ENCODE data around the gene PPP2R5B. TPM values are rescaled to one million over a fixed set of nuclear protein-coding genes. Genes with fewer than 3 reads are reported as not detected.
"Not testable (repeated sequence)": the region's sequence is repeated elsewhere in the genome, so short reads cannot be mapped to it uniquely, and the experiment has no call there.

The PPP2R5B gene
- total and polyA plus RNA-seq, 2 donors = 4.4 to 18.3 TPM

DNA sequence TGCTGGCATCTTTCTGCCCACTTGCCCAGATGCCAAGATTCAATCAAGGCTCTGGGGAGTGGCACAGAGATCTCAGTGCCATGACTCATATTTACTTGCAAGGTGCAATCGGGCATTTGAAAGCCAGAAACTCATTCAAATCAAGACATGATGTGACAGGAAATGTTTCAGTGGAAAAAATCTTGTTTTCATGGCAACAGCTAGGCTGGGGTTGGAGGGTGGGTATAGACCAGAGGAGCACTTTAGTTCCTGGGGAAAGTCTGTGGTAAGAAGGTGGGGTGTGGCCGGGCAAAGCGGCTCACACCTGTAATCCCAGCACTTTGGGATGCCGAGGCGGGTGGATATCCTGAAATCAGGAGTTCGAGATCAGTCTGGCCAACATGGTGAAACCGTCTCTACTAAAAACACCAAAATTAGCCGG, 46.3 kb downstream of the PPP2R5B start:
- peaks cover 3 to 36% of the 10 kb centered on the region in 2 donors for H3K27me3 ChIP-seq (ENCODE audit: control insufficient read depth in 2 of 2, insufficient read depth in 1 of 2, low read length in 1 of 2)
- 91% methylated on average over 8 of the region's 8 CpGs for whole genome bisulfite sequencing
- H3K9me3 ChIP-seq (ENCODE audit: control insufficient read depth in 2 of 2, insufficient read depth in 1 of 2, low read length in 1 of 2) = peaks cover 0 to 8% of the 10 kb centered on the region in 2 donors
- no peaks in the 10 kb centered on the region for H3K36me3 ChIP-seq (ENCODE audit: control insufficient read depth in 2 of 2, insufficient read depth in 2 of 2, low read length in 1 of 2)
- H3K4me3 ChIP-seq (ENCODE audit: low read length in 2 of 2) = no peak overlapping the region
- peaks cover 3 to 13% of the 10 kb centered on the region in 2 donors for H3K4me1 ChIP-seq (ENCODE audit: control insufficient read depth in 2 of 2, insufficient read depth in 2 of 2, low read length in 2 of 2)
- peak in 1 of 9 donors; percentile 11 for DNase-seq (ENCODE audit: low read depth in 6 of 9, low spot score in 9 of 9)
- no peak overlapping the region for H3K27ac ChIP-seq (ENCODE audit: low read depth in 1 of 2, low read length in 1 of 2)

GRCh38 chr11:64971421-64972233, 47.1 kb downstream of the PPP2R5B start, which contains the start of gene MAJIN:
Gene MAJIN (minus strand): TSS chr11:64972108. CDS start chr11:64959405, 12,703 bp downstream.
- no peaks in the 10 kb centered on the region for H3K36me3 ChIP-seq (ENCODE audit: control insufficient read depth in 2 of 2, insufficient read depth in 2 of 2, low read length in 1 of 2)
- peaks cover 3 to 13% of the 10 kb centered on the region in 2 donors for H3K4me1 ChIP-seq (ENCODE audit: control insufficient read depth in 2 of 2, insufficient read depth in 2 of 2, low read length in 2 of 2)
- H3K9me3 ChIP-seq (ENCODE audit: control insufficient read depth in 2 of 2, insufficient read depth in 1 of 2, low read length in 1 of 2) = peaks cover 0 to 8% of the 10 kb centered on the region in 2 donors
- peak; percentile 47 to 88 (median 63) for DNase-seq (ENCODE audit: low read depth in 6 of 9, low spot score in 9 of 9)
- peak within 1 kb of the TSS; percentile 26 to 31 for H3K4me3 ChIP-seq (ENCODE audit: low read length in 2 of 2)
- no peak within 1 kb of the TSS for H3K27ac ChIP-seq (ENCODE audit: low read depth in 1 of 2, low read length in 1 of 2)
- whole genome bisulfite sequencing = 24% methylated on average over 69 of the region's 69 CpGs
- H3K27me3 ChIP-seq (ENCODE audit: control insufficient read depth in 2 of 2, insufficient read depth in 1 of 2, low read length in 1 of 2) = peaks cover 3 to 36% of the 10 kb centered on the region in 2 donors

GRCh38 chr11:64974124-64974523, 49.6 kb downstream of the PPP2R5B start:
- Histone ChIP-seq H3K9me3 (ENCODE audit: control insufficient read depth in 2 of 2, insufficient read depth in 1 of 2, low read length in 1 of 2) (peaks cover 0 to 8% of the 10 kb centered on the region in 2 donors), H3K4me1 (ENCODE audit: control insufficient read depth in 2 of 2, insufficient read depth in 2 of 2, low read length in 2 of 2) (peaks cover 3 to 13% of the 10 kb centered on the region in 2 donors), H3K27me3 (ENCODE audit: control insufficient read depth in 2 of 2, insufficient read depth in 1 of 2, low read length in 1 of 2) (peaks cover 3 to 35% of the 10 kb centered on the region in 2 donors), H3K36me3 (ENCODE audit: control insufficient read depth in 2 of 2, insufficient read depth in 2 of 2, low read length in 1 of 2) (no peaks in the 10 kb centered on the region), H3K27ac (ENCODE audit: low read depth in 1 of 2, low read length in 1 of 2) (no peak overlapping the region), H3K4me3 (ENCODE audit: low read length in 2 of 2) (no peak overlapping the region)
- DNase-seq (ENCODE audit: low read depth in 6 of 9, low spot score in 9 of 9) = no peak
- 87% methylated on average over 5 of the region's 5 CpGs for WGBS

DNA sequence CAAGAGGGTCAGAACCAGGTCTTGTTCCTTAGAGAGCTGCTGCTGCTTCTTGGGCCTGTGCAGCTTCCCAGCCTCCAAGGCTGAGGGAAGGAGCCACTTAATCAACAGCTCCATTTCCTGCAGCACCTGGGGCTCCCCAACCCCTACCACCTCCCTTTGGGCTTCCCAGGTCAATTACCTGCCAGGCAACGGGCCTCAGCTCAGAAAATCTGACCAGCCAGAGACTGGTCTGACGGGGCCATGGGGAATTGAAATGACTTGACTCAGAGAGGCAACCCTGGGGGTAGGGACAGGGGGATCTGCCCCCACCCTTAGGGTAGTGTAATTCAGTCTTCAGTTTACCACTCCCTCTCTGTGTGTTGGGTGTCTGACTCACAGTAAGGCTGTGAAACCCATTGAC, 52.2 kb downstream of the PPP2R5B start:
- no peaks in the 10 kb centered on the region for H3K36me3 ChIP-seq (ENCODE audit: control insufficient read depth in 2 of 2, insufficient read depth in 2 of 2, low read length in 1 of 2)
- no peak for DNase-seq (ENCODE audit: low read depth in 6 of 9, low spot score in 9 of 9)
- H3K4me1 ChIP-seq (ENCODE audit: control insufficient read depth in 2 of 2, insufficient read depth in 2 of 2, low read length in 2 of 2) = peaks cover 3 to 7% of the 10 kb centered on the region in 2 donors
- no peak overlapping the region for H3K27ac ChIP-seq (ENCODE audit: low read depth in 1 of 2, low read length in 1 of 2)
- no peak overlapping the region for H3K4me3 ChIP-seq (ENCODE audit: low read length in 2 of 2)
- 83% methylated on average over 2 of the region's 2 CpGs for WGBS
- peaks cover 0 to 6% of the 10 kb centered on the region in 2 donors for H3K9me3 ChIP-seq (ENCODE audit: control insufficient read depth in 2 of 2, insufficient read depth in 1 of 2, low read length in 1 of 2)
- peaks cover under 1 to 15% of the 10 kb centered on the region in 2 donors for H3K27me3 ChIP-seq (ENCODE audit: control insufficient read depth in 2 of 2, insufficient read depth in 1 of 2, low read length in 1 of 2)

DNA sequence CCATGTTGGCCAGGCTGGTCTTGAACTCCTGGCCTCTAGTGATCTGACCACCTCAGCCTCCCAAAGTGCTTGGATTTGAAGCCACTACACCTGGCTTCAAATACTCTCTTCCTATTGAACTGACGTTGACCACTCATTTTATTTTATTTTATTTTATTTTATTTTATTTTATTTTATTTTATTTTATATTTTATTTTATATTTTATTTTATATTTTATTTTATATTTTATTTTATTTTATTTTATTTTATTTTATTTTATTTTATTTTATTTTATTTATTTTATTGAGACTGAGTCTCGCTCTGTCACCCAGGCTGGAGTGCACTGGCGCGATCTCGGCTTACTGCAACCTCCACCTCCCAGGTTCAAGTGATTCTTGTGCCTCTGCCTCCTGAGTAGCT, 58.9 kb downstream of the PPP2R5B start:
- H3K36me3 ChIP-seq (ENCODE audit: control insufficient read depth in 2 of 2, insufficient read depth in 2 of 2, low read length in 1 of 2); H3K27ac ChIP-seq (ENCODE audit: low read depth in 1 of 2, low read length in 1 of 2); DNase-seq (ENCODE audit: low read depth in 6 of 9, low spot score in 9 of 9); H3K27me3 ChIP-seq (ENCODE audit: control insufficient read depth in 2 of 2, insufficient read depth in 1 of 2, low read length in 1 of 2); H3K9me3 ChIP-seq (ENCODE audit: control insufficient read depth in 2 of 2, insufficient read depth in 1 of 2, low read length in 1 of 2); H3K4me3 ChIP-seq (ENCODE audit: low read length in 2 of 2); H3K4me1 ChIP-seq (ENCODE audit: control insufficient read depth in 2 of 2, insufficient read depth in 2 of 2, low read length in 2 of 2): not testable (repeated sequence)
- 91% methylated on average over 5 of the region's 5 CpGs for WGBS

Other genes with a start within 250 kb of the PPP2R5B start
- gene NRXN2, start 201.5 kb upstream of the PPP2R5B start, total RNA-seq = 0.85 TPM
- 1.6 TPM for gene NRXN2, start 201.5 kb upstream of the PPP2R5B start, polyA plus RNA-seq
- gene RASGRP2, start 180.5 kb upstream of the PPP2R5B start, total RNA-seq = 38.1 TPM
- gene RASGRP2, start 180.5 kb upstream of the PPP2R5B start, polyA plus RNA-seq = 227 TPM
- gene PYGM, start 164.7 kb upstream of the PPP2R5B start, total RNA-seq = 1.0 TPM
- 3.5 TPM for gene PYGM, start 164.7 kb upstream of the PPP2R5B start, polyA plus RNA-seq
- gene SF1, start 146.1 kb upstream of the PPP2R5B start, total RNA-seq = 49.5 TPM
- gene SF1, start 146.1 kb upstream of the PPP2R5B start, polyA plus RNA-seq = 134 TPM
- gene MAP4K2, start 121.5 kb upstream of the PPP2R5B start, total RNA-seq = 23.9 TPM
- gene MAP4K2, start 121.5 kb upstream of the PPP2R5B start, polyA plus RNA-seq = 37.6 TPM
- 10.8 TPM for gene MEN1, start 114.1 kb upstream of the PPP2R5B start, total RNA-seq
- gene MEN1, start 114.1 kb upstream of the PPP2R5B start, polyA plus RNA-seq = 33.4 TPM
- 1.7 TPM for gene CDC42BPG, start 80.0 kb upstream of the PPP2R5B start, total RNA-seq
- gene CDC42BPG, start 80.0 kb upstream of the PPP2R5B start, polyA plus RNA-seq = 7.4 TPM
- 17.3 TPM for gene EHD1, start 46.1 kb upstream of the PPP2R5B start, total RNA-seq
- gene EHD1, start 46.1 kb upstream of the PPP2R5B start, polyA plus RNA-seq = 32.3 TPM
- gene ATG2A, start 7.5 kb upstream of the PPP2R5B start, total RNA-seq = 6.3 TPM
- 35.2 TPM for gene ATG2A, start 7.5 kb upstream of the PPP2R5B start, polyA plus RNA-seq
- 0.47 TPM for gene GPHA2, start 11.2 kb downstream of the PPP2R5B start, total RNA-seq
- gene GPHA2, start 11.2 kb downstream of the PPP2R5B start, polyA plus RNA-seq = 1.6 TPM
- 0.14 TPM for gene MAJIN, start 47.4 kb downstream of the PPP2R5B start, total RNA-seq
- gene MAJIN, start 47.4 kb downstream of the PPP2R5B start, polyA plus RNA-seq = 0.50 TPM
- gene BATF2, start 72.3 kb downstream of the PPP2R5B start, total RNA-seq = 0.90 TPM
- gene BATF2, start 72.3 kb downstream of the PPP2R5B start, polyA plus RNA-seq = 3.1 TPM
- gene ARL2, start 89.5 kb downstream of the PPP2R5B start, total RNA-seq = 42.8 TPM
- gene ARL2, start 89.5 kb downstream of the PPP2R5B start, polyA plus RNA-seq = 52.0 TPM
- 10.6 TPM for gene SNX15, start 102.8 kb downstream of the PPP2R5B start, total RNA-seq
- gene SNX15, start 102.8 kb downstream of the PPP2R5B start, polyA plus RNA-seq = 15.4 TPM
- 11.2 TPM for gene SAC3D1, start 116.5 kb downstream of the PPP2R5B start, total RNA-seq
- gene SAC3D1, start 116.5 kb downstream of the PPP2R5B start, polyA plus RNA-seq = 11.5 TPM
- gene NAALADL1, start 133.9 kb downstream of the PPP2R5B start, total RNA-seq = 5.1 TPM
- 9.0 TPM for gene NAALADL1, start 133.9 kb downstream of the PPP2R5B start, polyA plus RNA-seq
- gene CDCA5, start 159.4 kb downstream of the PPP2R5B start, total RNA-seq = 26.8 TPM
- 2.2 TPM for gene CDCA5, start 159.4 kb downstream of the PPP2R5B start, polyA plus RNA-seq
- 16.8 TPM for gene ZFPL1, start 159.5 kb downstream of the PPP2R5B start, total RNA-seq
- gene ZFPL1, start 159.5 kb downstream of the PPP2R5B start, polyA plus RNA-seq = 42.5 TPM
- 110 TPM for gene VPS51, start 171.5 kb downstream of the PPP2R5B start, total RNA-seq
- 121 TPM for gene VPS51, start 171.5 kb downstream of the PPP2R5B start, polyA plus RNA-seq
- 16.1 TPM for gene TM7SF2, start 187.2 kb downstream of the PPP2R5B start, total RNA-seq
- 35.8 TPM for gene TM7SF2, start 187.2 kb downstream of the PPP2R5B start, polyA plus RNA-seq
- gene ZNHIT2, start 193.0 kb downstream of the PPP2R5B start, total RNA-seq = 10.1 TPM
- 16.5 TPM for gene ZNHIT2, start 193.0 kb downstream of the PPP2R5B start, polyA plus RNA-seq
- gene FAU, start 197.4 kb downstream of the PPP2R5B start, total RNA-seq = 1,067 TPM
- gene FAU, start 197.4 kb downstream of the PPP2R5B start, polyA plus RNA-seq = 1,132 TPM
- gene MRPL49, start 197.6 kb downstream of the PPP2R5B start, total RNA-seq = 42.3 TPM
- gene MRPL49, start 197.6 kb downstream of the PPP2R5B start, polyA plus RNA-seq = 36.2 TPM
- gene SYVN1, start 209.8 kb downstream of the PPP2R5B start, total RNA-seq = 3.6 TPM
- gene SYVN1, start 209.8 kb downstream of the PPP2R5B start, polyA plus RNA-seq = 22.7 TPM
- not detected for gene SPDYC, start 245.5 kb downstream of the PPP2R5B start, total RNA-seq
- gene SPDYC, start 245.5 kb downstream of the PPP2R5B start, polyA plus RNA-seq = 0.11 TPM

Measured in thymus (tissue), 11 donors.